Body of pancreas (tissue), 4 donors: ENCODE data around the gene RABEP1. TPM values are rescaled to one million over a fixed set of nuclear protein-coding genes. Genes with fewer than 3 reads are reported as not detected.

Experiments used
- ATAC-seq: fragments of 150-250 bp; one replicate; pipeline ENCODE4 v1.9.1; 2016
- DNase-seq, 4 donors: peaks; one replicate each; pipeline ENCODE4 v3.0.0-alpha.2; 2019
- H3K27ac ChIP-seq, 4 donors: fragments of 200-600 bp; sonication (generic); 1 replicate in 3 of 4; 2 replicates in 1 of 4; pipeline versions ENCODE4 v1.5.1 to v1.6.1; 2016 to 2019; ENCODE audit warnings: mild to moderate bottlenecking in 1 of 4, mixed read lengths in 1 of 4, moderate library complexity in 1 of 4
- H3K27me3 ChIP-seq, 2 donors: fragments of 200-600 bp; sonication (generic); one replicate each; pipeline ENCODE4 v1.6.0; 2016; ENCODE audit warnings: mild to moderate bottlenecking in 1 of 2
- H3K36me3 ChIP-seq, 2 donors: fragments of 200-600 bp; sonication (generic); replicated peaks in 1 of 2; 2 replicates each; pipeline ENCODE4 v1.5.1; 2016; ENCODE audit warnings: low read depth in 2 of 2; ENCODE audit not compliant: insufficient read depth in 1 of 2
- H3K4me1 ChIP-seq: fragments of 200-600 bp; sonication (generic); one replicate; pipeline ENCODE4 v1.6.0; 2016
- H3K4me3 ChIP-seq, 2 donors: fragments of 200-600 bp; sonication (generic); 1 replicate in 1 of 2; 2 replicates in 1 of 2; pipeline ENCODE4 v1.5.1; 2016 to 2019
- H3K9me3 ChIP-seq, 3 donors: fragments of 200-600 bp; sonication (generic); 1 replicate in 2 of 3; 2 replicates in 1 of 3; pipeline ENCODE4 v1.5.1; 2016
- POLR2A ChIP-seq, 3 donors: fragments of 450-650 bp; IDR thresholded peaks; one replicate each; pipeline ENCODE4 v1.6.1; 2016; ENCODE audit warnings: antibody characterized with exemption in 3 of 3, mild to moderate bottlenecking in 2 of 3
- WGBS, 2 donors: methylation state at CpG; one replicate each; pipeline ENCODE4 v1.1.5; 2017; 5-methylcytosine and 5-hydroxymethylcytosine counted together
- intact Hi-C: fragments of 100-400 bp; cut with DNase I; formaldehyde crosslinking; loops from one replicate; pipeline ENCODE4 v1.15.1; 2023
- total RNA-seq, 2 donors: library from RNA; depleted of rRNA; stranded (reverse); fragments of >200 nt; gene quantifications; one replicate each; pipeline ENCODE4 v1.1.0, GENCODE V29; 2016
- TF ChIP-seq, protein P1 (sequence below), 7 experiments: fragments of 450-650 bp in 4 of 7; fragments of 200-600 bp in 3 of 7; sonication (generic) in 3 of 7; IDR thresholded peaks; one replicate each; pipeline ENCODE4 v1.5.1; 2016 to 2019; ENCODE audit warnings: antibody characterized with exemption in 7 of 7

RABEP1 gene
- total RNA-seq, 2 donors from 2014 or later = 14.5 to 17.1 TPM

DNA sequence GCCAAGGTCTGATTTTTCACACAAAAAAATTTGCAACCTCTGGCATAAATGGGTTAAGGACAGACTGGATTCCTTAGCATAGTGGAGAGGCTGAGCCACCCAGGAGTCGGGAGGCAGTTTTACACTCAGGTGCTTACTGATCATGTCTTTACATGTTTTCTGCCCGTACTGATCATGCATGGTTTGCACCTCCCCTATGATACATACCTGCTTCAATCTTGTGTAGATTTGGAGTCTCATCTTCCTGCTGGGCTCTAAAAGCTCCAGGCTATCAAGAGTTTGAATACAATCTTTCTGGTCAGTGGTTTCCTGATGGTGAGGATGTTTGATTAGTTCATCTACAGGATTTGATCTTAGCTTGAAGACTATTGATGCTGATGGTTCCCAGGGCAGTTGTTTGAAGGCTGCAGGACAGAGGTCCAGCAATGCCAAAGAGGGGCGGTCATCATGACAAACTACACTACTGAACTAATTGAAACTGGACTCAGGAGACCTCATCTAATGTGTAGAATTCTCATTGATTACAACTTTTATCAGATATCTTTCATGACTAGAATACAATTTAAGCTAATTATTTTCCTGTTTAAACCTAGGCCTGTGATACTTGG lies 150.0 kb downstream of the RABEP1 start:
- H3K9me3 ChIP-seq = no peaks in the 10 kb centered on the region
- ATAC-seq (no peak), DNase-seq (no peak)
- H3K27me3 ChIP-seq = no peaks in the 10 kb centered on the region
- H3K4me3 ChIP-seq = no peak overlapping the region
- intact Hi-C loops = loop anchor here (10.0 kb wide), 1 partner anchor 177 kb away; no protein-coding TSS in a partner anchor
- H3K27ac ChIP-seq = no peak overlapping the region
- WGBS, 2 donors = 74 to 76% methylated on average over 3 of the region's 3 CpGs
- H3K4me1 ChIP-seq = peaks cover 5% of the 10 kb centered on the region
- TF ChIP-seq, protein P1, sequence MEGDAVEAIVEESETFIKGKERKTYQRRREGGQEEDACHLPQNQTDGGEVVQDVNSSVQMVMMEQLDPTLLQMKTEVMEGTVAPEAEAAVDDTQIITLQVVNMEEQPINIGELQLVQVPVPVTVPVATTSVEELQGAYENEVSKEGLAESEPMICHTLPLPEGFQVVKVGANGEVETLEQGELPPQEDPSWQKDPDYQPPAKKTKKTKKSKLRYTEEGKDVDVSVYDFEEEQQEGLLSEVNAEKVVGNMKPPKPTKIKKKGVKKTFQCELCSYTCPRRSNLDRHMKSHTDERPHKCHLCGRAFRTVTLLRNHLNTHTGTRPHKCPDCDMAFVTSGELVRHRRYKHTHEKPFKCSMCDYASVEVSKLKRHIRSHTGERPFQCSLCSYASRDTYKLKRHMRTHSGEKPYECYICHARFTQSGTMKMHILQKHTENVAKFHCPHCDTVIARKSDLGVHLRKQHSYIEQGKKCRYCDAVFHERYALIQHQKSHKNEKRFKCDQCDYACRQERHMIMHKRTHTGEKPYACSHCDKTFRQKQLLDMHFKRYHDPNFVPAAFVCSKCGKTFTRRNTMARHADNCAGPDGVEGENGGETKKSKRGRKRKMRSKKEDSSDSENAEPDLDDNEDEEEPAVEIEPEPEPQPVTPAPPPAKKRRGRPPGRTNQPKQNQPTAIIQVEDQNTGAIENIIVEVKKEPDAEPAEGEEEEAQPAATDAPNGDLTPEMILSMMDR (IDR thresholded peaks at IDR 0.05) = no peak
- no peak for TF ChIP-seq POLR2A (IDR thresholded peaks at IDR 0.05)
- peaks cover 11 to 45% of the 10 kb centered on the region in 2 donors for H3K36me3 ChIP-seq

DNA sequence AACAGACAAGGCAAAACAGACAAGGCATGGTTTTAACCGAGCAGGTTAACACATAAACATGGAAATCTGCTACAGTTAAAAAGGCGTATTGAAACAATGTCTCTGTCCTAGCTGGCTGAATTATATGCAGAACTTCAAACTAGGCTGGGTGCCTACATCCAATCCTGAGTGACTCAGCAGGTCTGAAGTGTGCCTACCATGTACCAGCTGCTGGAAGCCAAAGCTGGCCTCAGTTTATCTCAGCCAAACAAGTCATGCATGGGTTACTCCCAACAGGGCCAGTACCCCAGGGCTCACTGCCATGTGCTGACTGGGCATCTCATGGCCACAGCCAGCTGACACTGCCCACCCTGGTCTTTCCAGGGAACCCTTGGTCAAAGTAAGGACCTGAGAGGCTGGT lies 152.9 kb downstream of the RABEP1 start:
- TF ChIP-seq, protein P1 (IDR thresholded peaks at IDR 0.05) = no peak
- no peak for TF ChIP-seq POLR2A (IDR thresholded peaks at IDR 0.05)
- DNase-seq = no peak
- H3K9me3 ChIP-seq = no peaks in the 10 kb centered on the region
- intact Hi-C loops = loop anchor here (10.0 kb wide), 1 partner anchor 180 kb away; no protein-coding TSS in a partner anchor
- no peaks in the 10 kb centered on the region for H3K27me3 ChIP-seq
- peaks cover 24% of the 10 kb centered on the region for H3K4me1 ChIP-seq
- H3K27ac ChIP-seq = no peak overlapping the region
- no peak for ATAC-seq
- no peak overlapping the region for H3K4me3 ChIP-seq
- 83 to 85% methylated on average over 2 of the region's 2 CpGs for WGBS, 2 donors
- peaks cover 0 to 32% of the 10 kb centered on the region in 2 donors for H3K36me3 ChIP-seq

Other genes with a start within 250 kb of the RABEP1 start
- not detected for gene SLC52A1, start 246.9 kb upstream of the RABEP1 start, total RNA-seq
- gene ZFP3, start 203.8 kb upstream of the RABEP1 start, total RNA-seq = 1 to 10 TPM; 5.3 to 5.4 TPM
- gene ZNF232, start 170.4 kb upstream of the RABEP1 start, total RNA-seq = 1 to 10 TPM; 3.9 to 4.0 TPM
- gene USP6, start 166.3 kb upstream of the RABEP1 start, total RNA-seq = not detected
- gene ZNF594, start 90.4 kb upstream of the RABEP1 start, total RNA-seq = 1 to 10 TPM; 4.4 to 6.9 TPM
- gene SCIMP, start 47.4 kb upstream of the RABEP1 start, total RNA-seq = 1 to 10 TPM in 1 of 2 donors, under 1 TPM in 1; 0.33 to 2.1 TPM
- gene NUP88, start 137.4 kb downstream of the RABEP1 start, total RNA-seq = 10 to 100 TPM; 35.9 to 54.5 TPM
- 10 to 100 TPM; 28.0 to 35.3 TPM for gene RPAIN, start 137.9 kb downstream of the RABEP1 start, total RNA-seq
- gene C1QBP, start 156.9 kb downstream of the RABEP1 start, total RNA-seq = 10 to 100 TPM; 46.5 to 62.3 TPM
- gene DHX33, start 186.7 kb downstream of the RABEP1 start, total RNA-seq = 10 to 100 TPM in 1 of 2 donors, 1 to 10 TPM in 1; 6.5 to 10.9 TPM
- 10 to 100 TPM; 25.4 to 42.5 TPM for gene DERL2, start 203.9 kb downstream of the RABEP1 start, total RNA-seq
- gene MIS12, start 204.3 kb downstream of the RABEP1 start, total RNA-seq = 1 to 10 TPM; 7.9 to 8.6 TPM